Lower lobe of right lung (tissue), 2 donors: ENCODE data around the gene GEMIN8. TPM values are rescaled to one million over a fixed set of nuclear protein-coding genes. Genes with fewer than 3 reads are reported as not detected.

Experiments used
- ATAC-seq, 2 donors: fragments of 200-7000 bp; cut with Tn5 transposase; one replicate each; pipeline ENCODE4 v1.9.1; 2020 to 2022; ENCODE audit warnings: mild to moderate bottlenecking in 2 of 2, moderate library complexity in 2 of 2
- DNase-seq: peaks from one replicate; pipeline ENCODE4 v3.0.0-alpha.2; 2020
- H3K27ac ChIP-seq: fragments of 200-600 bp; one replicate; pipeline ENCODE4 v1.8.0; 2022
- H3K27me3 ChIP-seq: fragments of 200-600 bp; one replicate; pipeline ENCODE4 v1.8.0; 2022; ENCODE audit warnings: low read depth
- H3K36me3 ChIP-seq: fragments of 200-600 bp; one replicate; pipeline ENCODE4 v1.8.0; 2022; ENCODE audit warnings: mild to moderate bottlenecking
- H3K4me1 ChIP-seq: fragments of 200-600 bp; one replicate; pipeline ENCODE4 v1.8.0; 2022
- H3K4me3 ChIP-seq: fragments of 200-600 bp; one replicate; pipeline ENCODE4 v1.8.0; 2022; ENCODE audit warnings: mild to moderate bottlenecking
- H3K9me3 ChIP-seq: fragments of 200-600 bp; one replicate; pipeline ENCODE4 v1.8.0; 2022
- CTCF ChIP-seq: fragments of 200-600 bp; IDR thresholded peaks from one replicate; pipeline ENCODE4 v1.8.0; 2022; ENCODE audit warnings: antibody characterized with exemption, mild to moderate bottlenecking
- intact Hi-C: fragments of 100-400 bp; cut with DNase I; formaldehyde crosslinking; loops from one replicate; pipeline ENCODE4 v1.11.0; 2022
- total RNA-seq: library from RNA; stranded (reverse); fragmentation: NEBNext Ultra II Directional; extraction: Animal tissue kit (Norgen Biotek cat#: 25700); gene quantifications from one replicate; pipeline ENCODE4 v1.2.1, GENCODE V29; 2021
- donor health status: DM: no; HTN: yes; CAD: no; lungs with severe emphysema.

The GEMIN8 gene
- total RNA-seq, 1 donor from 2014 or later, result 15.8 TPM

GRCh38 chrX:14017399-14017798 is 12.3 kb downstream of the GEMIN8 start:
- no peaks in the 10 kb centered on the region for H3K9me3 ChIP-seq
- no peak for TF ChIP-seq CTCF
- no peak for DNase-seq
- H3K4me3 ChIP-seq, result no peak overlapping the region
- H3K27me3 ChIP-seq, result no peaks in the 10 kb centered on the region
- H3K4me1 ChIP-seq, result no peaks in the 10 kb centered on the region
- H3K36me3 ChIP-seq, result peaks cover 16% of the 10 kb centered on the region
- H3K27ac ChIP-seq, result no peak overlapping the region
- intact Hi-C loops, result no loop called here
- no peak for ATAC-seq

GRCh38 chrX:14015941-14016340 is 13.8 kb downstream of the GEMIN8 start:
- Histone ChIP-seq H3K27ac (no peak overlapping the region), H3K27me3 (no peaks in the 10 kb centered on the region), H3K4me1 (no peaks in the 10 kb centered on the region), H3K9me3 (no peaks in the 10 kb centered on the region), H3K36me3 (peaks cover 16% of the 10 kb centered on the region), H3K4me3 (no peak overlapping the region)
- intact Hi-C loops, result no loop called here
- DNase-seq (no peak), ATAC-seq (no peak)
- no peak for TF ChIP-seq CTCF

GRCh38 chrX:14015294-14015693 is 14.4 kb downstream of the GEMIN8 start:
- no peak for TF ChIP-seq CTCF
- no peaks in the 10 kb centered on the region for H3K27me3 ChIP-seq
- peaks cover 11% of the 10 kb centered on the region for H3K36me3 ChIP-seq
- no peak overlapping the region for H3K27ac ChIP-seq
- intact Hi-C loops, result no loop called here
- no peak for ATAC-seq
- DNase-seq, result no peak
- no peak overlapping the region for H3K4me3 ChIP-seq
- H3K9me3 ChIP-seq, result no peaks in the 10 kb centered on the region
- no peaks in the 10 kb centered on the region for H3K4me1 ChIP-seq

- ATAC-seq, result no peak
Observed at GRCh38 chrX:14014526-14014925, 15.2 kb downstream of the GEMIN8 start.

GRCh38 chrX:14013054-14013453 is 16.6 kb downstream of the GEMIN8 start:
- Histone ChIP-seq H3K36me3 (peaks cover 10% of the 10 kb centered on the region), H3K4me3 (no peak overlapping the region)
- TF ChIP-seq CTCF, result no peak

More at GRCh38 chrX:14014526-14014925, 15.2 kb downstream of the GEMIN8 start:
- intact Hi-C loops, result no loop called here
- H3K27me3 ChIP-seq, result no peaks in the 10 kb centered on the region
- H3K4me3 ChIP-seq, result no peak overlapping the region
- H3K4me1 ChIP-seq, result no peaks in the 10 kb centered on the region
- H3K27ac ChIP-seq, result no peak overlapping the region
- H3K36me3 ChIP-seq, result peaks cover 6% of the 10 kb centered on the region
- no peak for DNase-seq
- no peaks in the 10 kb centered on the region for H3K9me3 ChIP-seq
- TF ChIP-seq CTCF, result no peak

GRCh38 chrX:14010566-14010965 is 19.1 kb downstream of the GEMIN8 start:
- Histone ChIP-seq H3K36me3 (peaks cover 14% of the 10 kb centered on the region), H3K4me1 (no peaks in the 10 kb centered on the region), H3K27me3 (no peaks in the 10 kb centered on the region), H3K9me3 (no peaks in the 10 kb centered on the region), H3K4me3 (no peak overlapping the region), H3K27ac (no peak overlapping the region)
- no peak for ATAC-seq
- DNase-seq, result no peak
- intact Hi-C loops, result no loop called here
- TF ChIP-seq CTCF, result no peak

More at GRCh38 chrX:14013054-14013453, 16.6 kb downstream of the GEMIN8 start:
- Histone ChIP-seq H3K4me1 (no peaks in the 10 kb centered on the region), H3K27ac (no peak overlapping the region), H3K27me3 (no peaks in the 10 kb centered on the region), H3K9me3 (no peaks in the 10 kb centered on the region)
- ATAC-seq (no peak), DNase-seq (no peak)
- intact Hi-C loops, result no loop called here
